Stimulated activated CD8-positive, alpha-beta memory T cell treated with anti-CD3 and anti-CD28 coated beads, Interleukin-7, amount 100 ng/mL, for 1 hour (primary cell): Measurements from ENCODE around the gene IFT74.

ENCODE experiments used
- DNase-seq, 2 donors: peaks; one replicate each; pipeline ENCODE4 v3.0.0-alpha.2; 2020; ENCODE audit warnings: low read depth in 2 of 2

Gene IFT74

DNA sequence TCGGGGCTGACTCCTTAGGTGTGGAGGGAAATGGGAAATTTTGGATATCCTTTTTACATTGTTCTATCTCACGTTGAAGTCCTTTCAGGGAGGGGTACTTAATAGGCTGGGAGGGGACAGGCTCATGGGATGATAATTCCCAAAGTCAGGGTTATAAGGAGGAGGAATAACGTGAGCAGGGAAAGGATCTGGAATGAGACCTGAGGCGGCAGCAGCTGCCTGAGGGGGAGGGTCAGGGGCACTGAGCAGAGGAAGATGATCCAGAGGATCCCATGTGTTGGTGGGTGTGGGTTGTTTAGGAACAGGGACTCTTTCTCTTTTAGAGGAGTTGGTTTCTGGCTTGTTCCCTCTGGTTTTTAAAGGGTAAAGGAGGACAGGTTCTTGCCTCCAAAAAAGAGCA is 18.7 kb downstream of the IFT74 start:
- no peak for DNase-seq

DNA sequence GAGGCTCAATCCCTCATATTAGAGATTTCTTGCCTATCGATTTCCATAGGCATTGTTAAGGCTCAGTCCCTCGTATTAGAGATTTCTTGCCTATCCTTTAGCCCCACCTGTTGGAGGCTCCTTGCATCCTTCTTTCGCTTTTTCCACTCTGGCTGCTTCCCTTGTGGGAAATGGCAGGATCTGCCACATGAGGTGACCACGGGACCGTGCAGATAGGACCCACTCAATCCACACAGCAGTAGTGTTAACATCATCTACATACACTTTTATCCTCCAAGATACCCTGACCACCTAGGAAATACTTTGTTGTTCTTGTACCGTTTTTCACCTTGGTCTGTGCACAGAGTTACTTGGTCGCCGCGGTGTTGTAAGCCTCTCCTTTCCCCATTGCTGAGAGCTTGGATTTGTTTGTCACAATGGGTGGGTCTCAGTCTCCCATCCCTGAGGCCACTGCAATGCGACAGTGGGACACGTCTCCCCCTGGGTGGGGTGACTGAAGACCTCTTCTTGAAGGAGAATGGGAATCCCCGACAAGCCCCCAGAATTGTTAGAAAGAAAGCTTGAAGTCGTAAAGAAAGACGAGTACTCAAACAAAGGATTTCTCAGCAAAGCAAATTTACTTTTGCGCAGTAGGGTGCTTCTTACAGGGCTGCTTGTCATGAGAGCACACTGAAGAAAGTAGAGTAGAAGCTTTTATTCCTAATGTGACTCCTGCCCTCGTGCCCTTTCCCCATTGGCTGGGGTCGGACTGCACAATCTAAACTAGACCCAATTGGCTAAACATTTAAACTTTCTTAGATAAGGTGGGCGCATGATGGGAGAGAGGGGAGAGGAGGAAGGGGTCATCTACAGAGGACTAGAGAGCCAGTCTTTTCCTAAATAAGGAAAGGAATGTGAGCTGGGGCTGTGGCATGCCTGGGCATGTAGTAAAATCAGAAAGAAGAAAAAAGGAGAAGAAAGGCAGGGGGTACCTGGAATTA is 19.8 kb downstream of the IFT74 start:
- no peak for DNase-seq

DNA sequence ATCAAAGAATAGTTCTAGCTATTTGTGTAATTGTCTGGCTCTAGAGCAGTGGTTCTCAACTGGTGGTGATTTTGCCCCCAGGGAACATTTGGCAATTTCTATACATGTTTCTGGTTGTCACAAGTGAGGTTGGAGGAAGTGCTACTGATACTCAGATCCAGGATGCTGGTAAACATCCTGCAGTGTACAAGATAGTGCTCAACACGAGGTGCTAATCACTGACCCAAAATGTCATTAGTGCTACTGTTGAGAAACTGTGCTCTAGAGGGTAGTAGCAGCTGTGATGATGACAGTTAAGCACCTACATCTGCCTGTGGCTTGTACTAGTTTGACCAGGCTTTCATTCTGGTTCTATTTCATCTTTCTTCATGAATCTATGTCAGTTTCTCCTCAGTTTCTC is 27.1 kb downstream of the IFT74 start:
- no peak for DNase-seq

DNA sequence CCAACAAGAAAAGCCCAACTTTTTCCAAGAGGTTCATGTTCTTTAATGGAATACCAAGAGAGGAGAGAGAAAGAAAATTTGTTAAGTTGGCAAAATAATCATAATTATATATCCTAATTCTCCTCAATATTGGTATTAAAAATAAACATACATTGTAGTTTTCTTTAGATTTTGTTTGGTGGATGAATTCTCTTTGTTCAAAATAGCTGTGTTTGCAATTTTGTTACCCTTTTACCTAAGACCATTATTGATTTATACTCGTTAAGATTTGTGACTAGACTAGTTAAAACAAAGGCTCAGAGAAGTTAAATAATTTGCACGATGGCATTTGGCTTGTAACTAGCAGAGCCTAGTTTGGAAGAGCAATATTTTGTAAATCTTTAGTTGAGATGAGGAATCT is 39.6 kb downstream of the IFT74 start:
- DNase-seq: no peak

DNA sequence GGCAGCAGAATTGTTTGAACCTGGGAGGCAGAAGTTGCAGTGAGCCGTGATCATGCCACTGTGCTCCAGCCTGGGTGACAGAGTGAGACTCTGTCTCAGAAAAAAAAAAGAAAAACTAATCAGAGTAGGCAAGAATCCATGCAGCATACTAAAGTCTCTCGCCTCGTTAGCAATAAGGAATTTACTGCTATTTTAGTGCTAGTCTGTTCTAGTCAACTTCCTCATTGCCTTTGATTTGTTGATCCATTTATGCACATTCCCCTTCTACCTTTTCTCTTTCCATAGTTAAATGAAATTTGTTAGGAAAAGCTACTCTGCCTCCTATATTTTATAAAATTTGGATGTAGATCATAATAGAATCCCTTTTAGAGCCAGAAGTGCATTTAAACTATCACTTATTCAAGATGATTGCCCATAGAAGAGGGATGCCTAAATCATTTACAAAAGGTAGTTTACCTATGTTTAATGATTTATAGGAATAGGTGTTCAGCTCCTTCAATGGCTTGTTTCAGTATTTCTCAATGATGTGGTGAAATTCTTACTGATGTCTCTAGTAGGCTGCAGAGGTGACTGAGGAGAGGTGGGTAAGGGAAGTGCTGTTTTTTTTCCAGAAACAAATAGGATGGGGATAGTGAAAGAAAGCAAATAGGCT is 47.3 kb downstream of the IFT74 start:
- no peak for DNase-seq

DNA sequence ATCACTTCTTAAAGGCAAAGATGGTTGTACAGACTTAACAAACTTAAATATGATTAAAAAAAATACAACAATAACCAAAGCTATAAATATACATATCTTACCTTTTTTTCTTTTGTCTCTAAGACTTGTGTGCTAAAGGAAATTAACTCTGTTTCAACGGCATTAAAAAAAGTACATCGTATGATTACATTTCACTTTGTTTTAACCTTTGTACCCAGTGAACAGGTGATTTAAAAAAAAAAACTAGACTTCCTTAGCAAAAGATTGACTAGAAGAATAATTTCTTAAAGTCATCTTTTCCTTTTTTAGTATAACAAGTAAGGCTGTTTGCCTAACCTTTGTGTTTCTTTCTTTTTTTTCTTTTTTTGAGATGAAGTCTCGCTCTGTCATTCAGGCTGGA is 49.3 kb downstream of the IFT74 start, which contains the start of gene LRRC19:
Gene LRRC19 (minus strand): TSS at position 182 of the 400 bp plus-strand sequence. CDS start 5,978 bp downstream, outside the sequence.
- no peak for DNase-seq

DNA sequence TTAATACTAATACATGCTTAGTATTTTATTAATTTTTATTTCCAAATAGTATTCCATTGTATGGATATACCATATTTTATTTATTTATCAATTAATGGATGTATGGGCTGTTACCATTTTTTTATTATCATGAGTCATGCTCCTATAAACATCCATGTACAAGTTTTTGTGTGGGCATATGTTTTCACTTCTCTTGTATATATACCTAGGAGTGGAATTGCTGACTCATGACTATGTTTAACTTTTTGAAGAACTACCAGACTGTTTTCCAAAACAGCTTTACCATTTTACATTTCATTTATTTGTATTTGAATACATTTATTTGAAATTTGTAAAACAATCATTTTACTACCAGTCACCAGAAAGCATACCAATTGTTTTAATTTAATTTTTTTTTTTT is 63.4 kb downstream of the IFT74 start:
- no peak for DNase-seq

DNA sequence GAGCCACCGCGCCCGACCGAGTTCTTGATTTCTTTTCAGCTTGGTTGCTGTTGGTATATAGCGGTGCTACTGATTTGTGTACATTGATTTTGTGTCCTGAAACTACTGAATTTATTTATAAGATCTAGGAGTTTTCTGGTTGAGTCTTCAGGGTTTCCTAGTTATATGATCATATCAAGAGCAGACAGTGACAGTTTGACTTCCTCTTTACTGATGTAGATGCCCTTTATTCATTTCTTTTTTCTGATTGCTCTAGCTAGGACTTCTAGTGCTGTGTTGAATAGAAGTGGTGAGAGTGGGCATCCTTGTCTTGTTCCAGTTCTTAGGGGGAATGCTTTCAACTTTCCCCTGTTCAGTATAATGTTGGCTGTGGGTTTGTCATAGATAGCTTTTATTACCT is 66.7 kb downstream of the IFT74 start:
- no peak for DNase-seq

DNA sequence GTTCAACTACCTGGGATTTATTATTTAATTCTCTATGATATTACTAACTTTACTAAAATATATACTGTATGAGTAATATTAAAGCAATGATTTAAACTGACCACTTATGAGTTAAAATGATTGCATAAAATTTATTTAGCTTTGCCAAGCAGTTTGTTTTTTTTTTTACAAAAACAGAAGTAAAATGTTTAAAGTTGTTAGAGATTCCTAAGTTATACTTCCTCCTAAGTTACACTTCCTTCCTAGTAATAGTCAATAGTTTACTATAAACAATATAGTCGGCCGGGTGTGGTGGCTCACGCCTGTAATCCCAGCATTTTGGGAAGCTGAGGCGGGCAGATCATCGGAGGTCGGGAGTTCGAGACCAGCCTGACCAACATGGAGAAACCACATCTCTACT is 73.0 kb downstream of the IFT74 start:
- DNase-seq: no peak

DNA sequence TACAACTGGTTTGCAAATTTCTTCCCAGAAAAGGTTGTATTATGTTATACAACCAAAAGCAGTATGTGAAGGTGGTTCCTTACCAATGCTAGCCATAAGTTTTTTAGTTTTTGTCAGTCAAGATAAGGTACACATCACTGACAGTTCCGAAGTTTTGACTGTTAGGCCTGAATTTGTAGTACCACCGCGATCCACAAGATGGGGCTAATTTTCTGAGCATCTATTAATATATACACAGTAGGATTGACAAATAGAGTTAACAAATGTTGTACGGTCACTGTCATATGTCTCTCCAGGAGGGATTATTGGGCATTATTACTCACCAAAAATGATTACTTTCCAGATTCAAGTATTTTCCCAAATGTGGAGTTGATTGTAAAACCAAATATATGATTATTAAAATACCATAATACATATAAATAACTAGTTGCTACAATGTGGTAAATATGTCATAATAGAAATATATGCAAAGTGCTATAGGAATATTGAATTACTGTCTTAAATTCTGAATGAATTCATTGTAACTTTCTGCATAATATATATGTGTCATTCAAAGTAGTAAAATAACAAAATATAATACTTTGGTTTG is 77.7 kb downstream of the IFT74 start:
- peak in 1 of 2 donors; percentile 12 for DNase-seq

DNA sequence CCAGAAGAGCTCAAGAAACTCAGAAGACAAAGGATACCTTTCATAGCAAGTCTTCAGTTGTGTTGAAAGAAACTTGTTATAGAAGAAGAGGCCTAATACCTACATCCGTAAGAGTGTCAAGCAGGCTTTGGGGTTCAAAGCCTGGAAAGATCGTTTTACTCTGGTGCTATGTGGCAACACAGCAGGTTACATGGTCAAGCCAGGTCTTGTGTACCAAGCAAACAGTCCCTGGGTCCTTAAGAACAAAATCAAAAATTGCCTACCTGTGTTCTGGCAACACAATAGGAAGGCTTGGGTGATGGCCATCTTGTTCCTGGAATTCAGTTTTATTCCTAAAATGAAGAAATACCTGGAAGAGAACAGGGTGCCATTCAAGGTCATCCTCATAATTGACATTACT is 81.3 kb downstream of the IFT74 start:
- DNase-seq: no peak

DNA sequence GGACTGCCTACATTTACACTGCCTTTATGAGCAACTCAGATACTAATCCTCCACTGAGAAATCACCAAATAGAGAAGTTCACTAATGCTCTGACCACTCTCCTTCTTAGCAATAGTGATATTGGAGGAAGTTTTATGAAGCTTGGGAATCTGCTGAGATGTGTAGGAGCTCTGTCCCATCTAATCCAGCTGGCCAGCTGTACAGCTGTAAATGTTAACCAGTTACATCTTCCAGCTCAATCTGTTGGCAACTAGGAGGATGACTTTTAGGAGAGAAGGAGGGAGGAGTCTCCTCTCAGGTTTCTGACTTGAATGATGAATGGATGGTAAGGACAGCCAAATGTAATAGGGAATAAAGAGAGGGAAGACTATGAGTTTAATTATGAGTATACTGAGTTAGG is 85.5 kb downstream of the IFT74 start:
- no peak for DNase-seq

DNA sequence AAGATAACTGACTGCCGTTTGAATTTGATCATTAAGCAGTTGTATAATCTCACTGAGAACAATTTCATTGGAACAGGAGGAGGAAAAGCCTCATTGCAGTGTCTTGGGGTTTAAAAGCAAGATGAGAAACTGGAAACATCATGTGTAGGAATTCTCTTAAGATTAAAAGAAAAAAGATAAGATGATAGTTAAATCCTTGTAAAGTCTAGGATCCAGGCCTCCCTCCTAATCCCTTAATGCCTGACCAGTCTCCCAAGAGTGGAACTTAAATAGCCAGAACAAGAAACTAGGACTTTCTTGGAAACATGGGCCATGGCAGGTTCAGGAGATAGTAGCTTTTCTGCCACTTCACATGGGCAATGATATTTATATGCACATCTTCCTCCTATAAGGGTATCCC is 86.3 kb downstream of the IFT74 start:
- no peak for DNase-seq

DNA sequence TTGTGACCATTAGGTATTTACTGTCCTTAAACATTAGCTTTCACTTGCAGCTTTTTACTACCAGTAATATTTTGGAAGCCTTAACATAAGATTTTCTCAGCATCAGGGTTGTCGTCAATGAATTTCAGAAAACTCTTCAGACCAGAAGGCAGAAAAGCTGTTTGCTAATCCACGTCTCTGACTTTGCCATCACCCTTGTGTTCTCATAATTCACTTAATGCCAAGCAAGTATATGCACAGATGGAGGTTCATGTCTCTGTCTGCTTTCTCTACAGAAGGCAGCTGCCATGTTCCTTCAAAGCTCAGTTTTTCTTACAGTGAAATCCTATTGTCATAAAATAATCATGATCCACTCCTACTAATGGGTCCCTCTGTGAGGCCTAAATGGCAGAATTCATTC is 87.0 kb downstream of the IFT74 start:
- no peak for DNase-seq

DNA sequence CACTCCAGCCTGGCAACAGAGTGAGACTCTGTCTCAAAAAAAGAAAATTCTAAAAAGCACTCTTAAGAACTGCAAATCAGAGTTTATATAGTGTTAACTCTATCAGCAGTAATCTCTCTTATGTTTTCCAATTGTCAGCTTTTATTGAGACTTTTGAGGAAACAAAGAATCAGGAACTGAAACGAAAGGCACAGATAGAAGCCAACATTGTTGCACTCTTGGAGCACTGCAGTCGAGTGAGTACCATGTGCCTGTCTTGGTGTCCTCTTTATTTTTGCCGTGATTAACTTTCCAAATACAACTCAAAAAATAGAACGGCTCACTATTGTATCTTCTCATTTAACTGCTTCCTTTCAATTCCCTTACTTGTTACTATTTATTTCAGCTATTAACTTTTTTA is 90.9 kb downstream of the IFT74 start:
- DNase-seq: no peak

DNA sequence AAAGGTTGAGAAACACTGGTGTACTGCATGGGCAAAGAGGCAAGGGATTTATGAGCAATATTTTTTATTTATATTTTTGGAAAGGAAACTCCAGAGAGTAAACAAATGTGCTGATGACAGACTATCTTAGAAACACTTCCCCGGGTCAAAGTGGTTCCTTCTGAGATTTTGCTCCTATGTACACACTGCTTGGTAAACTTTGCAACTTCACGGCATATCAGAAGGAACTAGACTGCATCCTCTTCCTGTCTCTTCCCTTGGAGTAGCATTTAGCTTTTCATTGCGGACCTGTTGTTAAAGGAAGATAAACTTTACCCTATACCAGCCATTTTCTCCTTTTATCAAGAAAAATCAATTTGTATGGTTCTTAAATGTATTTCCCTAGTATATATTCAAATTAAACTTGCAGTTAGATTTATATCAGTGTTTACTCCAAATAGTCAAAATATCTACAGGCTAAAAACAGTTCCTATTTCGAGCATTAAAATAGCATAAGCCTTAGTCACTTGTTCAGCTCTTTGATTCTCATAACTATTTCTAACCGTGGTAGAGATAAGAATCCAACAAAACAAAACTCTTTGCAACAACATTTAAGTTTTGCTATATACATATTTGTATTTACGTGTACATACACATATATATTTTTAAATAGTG is 97.3 kb downstream of the IFT74 start:
- DNase-seq: no peak

DNA sequence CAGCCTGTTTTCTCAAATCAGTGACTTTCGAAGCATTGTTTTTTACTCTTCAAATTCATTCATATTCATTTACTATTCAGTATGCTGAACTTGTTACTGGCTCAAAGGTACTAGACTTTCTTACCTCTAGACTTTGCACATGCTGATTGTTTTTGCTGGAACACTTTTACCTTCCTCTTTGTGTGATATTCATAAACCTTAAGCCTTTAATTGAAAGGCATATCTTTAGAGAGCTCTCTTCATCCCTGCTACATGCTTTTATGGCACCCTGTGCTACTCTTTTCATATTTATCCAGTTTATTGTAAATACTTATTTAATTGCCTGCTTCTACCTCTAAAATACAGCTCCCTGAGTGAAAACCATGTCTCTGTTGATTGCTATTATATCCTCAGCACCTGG is 97.9 kb downstream of the IFT74 start:
- no peak for DNase-seq

DNA sequence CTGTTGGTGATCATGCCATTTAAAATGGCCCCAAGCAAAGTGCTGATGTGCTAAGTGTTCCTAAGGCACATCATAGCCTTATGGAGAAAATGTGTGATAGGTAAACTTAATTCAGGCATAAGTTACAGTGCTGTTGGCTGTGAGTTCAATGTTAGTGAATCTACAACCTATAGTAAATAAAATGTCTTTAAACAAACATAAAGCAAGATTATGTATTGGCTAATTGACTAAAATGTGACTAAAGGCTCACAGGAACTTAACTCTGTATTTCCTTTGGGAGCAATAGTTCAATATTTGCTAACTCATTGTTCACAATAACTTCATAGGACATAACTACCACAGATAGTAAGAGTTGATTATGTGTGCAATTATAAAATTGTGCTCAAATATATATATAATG is 98.6 kb downstream of the IFT74 start:
- DNase-seq: no peak

DNA sequence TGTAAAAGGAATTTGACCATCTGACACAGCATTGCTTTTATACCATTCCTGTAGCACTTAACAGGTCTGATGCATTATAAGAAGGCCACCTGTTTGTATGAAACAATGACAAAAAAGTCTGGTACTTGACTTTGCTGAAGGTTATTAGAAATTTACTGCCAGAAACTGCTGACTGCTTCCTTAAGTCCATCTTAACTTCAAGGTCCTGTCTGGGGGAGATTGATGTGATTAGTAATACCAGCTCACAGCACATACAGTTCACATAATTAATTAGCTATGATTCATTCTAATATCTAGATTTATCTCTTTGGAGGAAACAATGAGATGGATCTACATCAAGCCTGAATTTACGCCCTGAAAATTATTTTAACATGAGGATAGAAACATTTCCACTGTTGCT is 103.2 kb downstream of the IFT74 start:
- DNase-seq: no peak

DNA sequence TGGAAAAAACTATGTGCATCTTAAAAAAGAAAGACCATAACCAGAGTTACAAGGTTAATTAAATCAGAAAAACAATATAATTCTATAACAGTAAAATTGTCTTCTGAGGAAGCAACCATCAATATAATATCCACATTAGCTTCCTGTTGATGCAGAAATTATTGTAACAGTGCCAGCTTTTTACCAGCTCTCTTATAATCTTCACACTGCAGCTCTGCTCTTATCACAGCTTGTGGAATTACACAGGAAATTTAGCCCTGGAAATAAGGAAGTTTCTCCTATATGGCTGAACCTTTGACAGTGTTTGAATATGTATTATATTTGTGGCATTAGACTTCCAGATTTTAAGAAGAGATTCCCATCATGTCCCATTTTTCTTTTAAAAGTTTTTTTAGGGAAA is 103.7 kb downstream of the IFT74 start:
- no peak for DNase-seq

DNA sequence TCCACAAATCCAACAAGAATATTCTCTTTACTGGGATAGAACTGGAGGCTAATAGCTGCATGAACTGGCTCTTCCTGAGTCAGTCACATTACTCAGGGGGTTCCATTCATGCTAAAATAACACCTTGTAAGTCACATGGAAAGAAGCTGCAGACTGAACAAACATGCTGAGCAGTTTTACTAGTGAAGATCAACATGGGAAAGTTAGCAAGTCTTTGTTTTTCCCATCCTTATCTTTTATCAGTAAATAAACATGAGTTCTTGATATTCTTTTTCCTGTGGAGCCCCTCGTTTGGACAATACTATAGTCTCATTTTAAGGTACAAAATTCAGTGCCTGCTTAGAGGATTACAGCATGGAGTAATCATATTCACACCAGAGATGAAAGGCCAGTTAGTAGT is 109.1 kb downstream of the IFT74 start:
- no peak for DNase-seq
